ENCODE results near the gene CTNNBIP1.

DNA sequence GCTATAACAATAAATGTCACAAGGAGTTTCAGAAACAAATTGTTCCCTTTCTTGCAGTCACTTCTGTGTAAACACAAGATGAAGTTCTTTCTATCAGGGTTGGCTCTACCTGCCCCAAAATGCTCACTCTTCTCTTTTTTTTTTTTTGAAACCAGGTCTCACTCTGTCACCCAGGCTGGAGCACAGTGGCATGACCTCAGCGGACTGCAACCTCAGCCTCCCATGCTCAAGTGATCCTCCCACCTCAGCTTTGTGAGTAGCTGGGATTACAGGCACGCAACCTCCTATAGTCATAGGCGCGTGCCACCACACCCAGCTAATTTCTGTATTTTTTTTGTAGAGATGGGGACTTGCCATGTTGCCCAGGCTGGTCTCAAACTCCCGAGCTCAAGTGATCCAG is 10.5 kb upstream of the CTNNBIP1 start:
- TF ChIP-seq, protein P1, sequence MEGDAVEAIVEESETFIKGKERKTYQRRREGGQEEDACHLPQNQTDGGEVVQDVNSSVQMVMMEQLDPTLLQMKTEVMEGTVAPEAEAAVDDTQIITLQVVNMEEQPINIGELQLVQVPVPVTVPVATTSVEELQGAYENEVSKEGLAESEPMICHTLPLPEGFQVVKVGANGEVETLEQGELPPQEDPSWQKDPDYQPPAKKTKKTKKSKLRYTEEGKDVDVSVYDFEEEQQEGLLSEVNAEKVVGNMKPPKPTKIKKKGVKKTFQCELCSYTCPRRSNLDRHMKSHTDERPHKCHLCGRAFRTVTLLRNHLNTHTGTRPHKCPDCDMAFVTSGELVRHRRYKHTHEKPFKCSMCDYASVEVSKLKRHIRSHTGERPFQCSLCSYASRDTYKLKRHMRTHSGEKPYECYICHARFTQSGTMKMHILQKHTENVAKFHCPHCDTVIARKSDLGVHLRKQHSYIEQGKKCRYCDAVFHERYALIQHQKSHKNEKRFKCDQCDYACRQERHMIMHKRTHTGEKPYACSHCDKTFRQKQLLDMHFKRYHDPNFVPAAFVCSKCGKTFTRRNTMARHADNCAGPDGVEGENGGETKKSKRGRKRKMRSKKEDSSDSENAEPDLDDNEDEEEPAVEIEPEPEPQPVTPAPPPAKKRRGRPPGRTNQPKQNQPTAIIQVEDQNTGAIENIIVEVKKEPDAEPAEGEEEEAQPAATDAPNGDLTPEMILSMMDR (IDR thresholded peaks at IDR 0.05; ENCODE audit: low read depth, low read length, missing input control): no peak
- no peak for TF ChIP-seq SP1 (IDR thresholded peaks at IDR 0.05)
- no peak for TF ChIP-seq NR2F2 (IDR thresholded peaks at IDR 0.05)
- no peak for TF ChIP-seq RAD21 (IDR thresholded peaks at IDR 0.05)
- TF ChIP-seq, protein P2, sequence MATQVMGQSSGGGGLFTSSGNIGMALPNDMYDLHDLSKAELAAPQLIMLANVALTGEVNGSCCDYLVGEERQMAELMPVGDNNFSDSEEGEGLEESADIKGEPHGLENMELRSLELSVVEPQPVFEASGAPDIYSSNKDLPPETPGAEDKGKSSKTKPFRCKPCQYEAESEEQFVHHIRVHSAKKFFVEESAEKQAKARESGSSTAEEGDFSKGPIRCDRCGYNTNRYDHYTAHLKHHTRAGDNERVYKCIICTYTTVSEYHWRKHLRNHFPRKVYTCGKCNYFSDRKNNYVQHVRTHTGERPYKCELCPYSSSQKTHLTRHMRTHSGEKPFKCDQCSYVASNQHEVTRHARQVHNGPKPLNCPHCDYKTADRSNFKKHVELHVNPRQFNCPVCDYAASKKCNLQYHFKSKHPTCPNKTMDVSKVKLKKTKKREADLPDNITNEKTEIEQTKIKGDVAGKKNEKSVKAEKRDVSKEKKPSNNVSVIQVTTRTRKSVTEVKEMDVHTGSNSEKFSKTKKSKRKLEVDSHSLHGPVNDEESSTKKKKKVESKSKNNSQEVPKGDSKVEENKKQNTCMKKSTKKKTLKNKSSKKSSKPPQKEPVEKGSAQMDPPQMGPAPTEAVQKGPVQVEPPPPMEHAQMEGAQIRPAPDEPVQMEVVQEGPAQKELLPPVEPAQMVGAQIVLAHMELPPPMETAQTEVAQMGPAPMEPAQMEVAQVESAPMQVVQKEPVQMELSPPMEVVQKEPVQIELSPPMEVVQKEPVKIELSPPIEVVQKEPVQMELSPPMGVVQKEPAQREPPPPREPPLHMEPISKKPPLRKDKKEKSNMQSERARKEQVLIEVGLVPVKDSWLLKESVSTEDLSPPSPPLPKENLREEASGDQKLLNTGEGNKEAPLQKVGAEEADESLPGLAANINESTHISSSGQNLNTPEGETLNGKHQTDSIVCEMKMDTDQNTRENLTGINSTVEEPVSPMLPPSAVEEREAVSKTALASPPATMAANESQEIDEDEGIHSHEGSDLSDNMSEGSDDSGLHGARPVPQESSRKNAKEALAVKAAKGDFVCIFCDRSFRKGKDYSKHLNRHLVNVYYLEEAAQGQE (IDR thresholded peaks at IDR 0.05): no peak
- no peak for TF ChIP-seq EGR1 (IDR thresholded peaks at IDR 0.05; ENCODE audit: low read depth in 2 of 2)
- TF ChIP-seq TAF1 (conservative IDR thresholded peaks at IDR 0.05): no peak
- TF ChIP-seq, protein P3, sequence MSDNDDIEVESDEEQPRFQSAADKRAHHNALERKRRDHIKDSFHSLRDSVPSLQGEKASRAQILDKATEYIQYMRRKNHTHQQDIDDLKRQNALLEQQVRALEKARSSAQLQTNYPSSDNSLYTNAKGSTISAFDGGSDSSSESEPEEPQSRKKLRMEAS (IDR thresholded peaks at IDR 0.05): no peak
- TF ChIP-seq RXRA (IDR thresholded peaks at IDR 0.05): no peak
- TF ChIP-seq GABPA (IDR thresholded peaks at IDR 0.05 in 1 of 2, conservative IDR thresholded peaks at IDR 0.05 in 1 of 2): no peak
- no peak for TF ChIP-seq YY1 (IDR thresholded peaks at IDR 0.05)
- TF ChIP-seq, protein P4, sequence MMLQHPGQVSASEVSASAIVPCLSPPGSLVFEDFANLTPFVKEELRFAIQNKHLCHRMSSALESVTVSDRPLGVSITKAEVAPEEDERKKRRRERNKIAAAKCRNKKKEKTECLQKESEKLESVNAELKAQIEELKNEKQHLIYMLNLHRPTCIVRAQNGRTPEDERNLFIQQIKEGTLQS (IDR thresholded peaks at IDR 0.05): no peak

Data from liver (tissue), 3 donors.